Measurements from ENCODE around the gene PIMREG. TPM values are rescaled to one million over a fixed set of nuclear protein-coding genes. Genes with fewer than 3 reads are reported as not detected.
A peak's percentile ranks its signal among the peaks of the same experiment; 100 is the strongest.

PIMREG gene
- polyA plus RNA-seq, 1 donor from 2014 or later, result 6.0 TPM

DNA sequence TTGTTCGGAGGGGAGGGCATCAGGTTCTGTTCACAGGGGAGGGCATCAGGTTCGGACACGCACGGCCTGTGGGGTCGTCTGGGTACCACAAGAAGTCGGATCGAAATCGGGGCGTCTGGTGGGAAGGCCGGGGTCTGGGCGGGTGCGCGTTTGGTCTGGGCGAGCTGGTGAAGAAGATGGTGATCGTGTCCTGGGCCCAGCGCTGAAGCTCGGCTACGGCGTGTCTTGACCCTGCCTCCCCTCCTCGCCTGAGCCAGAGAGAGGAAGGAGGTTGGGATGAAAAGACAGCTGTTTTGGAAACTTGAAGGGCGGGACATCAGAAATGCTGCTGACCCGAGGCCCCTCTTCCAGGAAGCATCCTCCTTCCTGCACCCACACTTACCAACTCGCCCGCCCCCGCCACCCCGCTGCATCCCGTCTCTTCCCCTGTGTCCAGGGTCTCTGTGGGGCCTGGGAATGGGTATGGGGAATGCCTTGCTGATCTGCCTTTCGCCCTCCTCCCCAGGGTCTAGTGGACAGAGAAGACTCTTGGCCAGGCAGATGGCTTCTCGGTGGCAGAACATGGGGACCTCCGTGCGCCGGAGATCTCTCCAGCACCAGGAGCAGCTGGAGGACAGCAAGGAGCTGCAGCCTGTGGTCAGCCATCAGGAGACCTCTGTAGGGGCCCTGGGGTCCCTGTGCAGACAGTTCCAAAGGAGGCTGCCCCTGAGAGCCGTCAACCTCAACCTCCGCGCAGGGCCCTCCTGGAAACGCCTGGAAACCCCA, 498 bp downstream of the PIMREG start:
- Histone ChIP-seq H3K9me2 (ENCODE audit: insufficient read depth, low read length) (no peaks in the 10 kb centered on the region), H3K79me2 (replicated peaks; ENCODE audit: insufficient read depth, low read length) (no peaks in the 10 kb centered on the region), H3K9me3 (ENCODE audit: low read length) (no peaks in the 10 kb centered on the region), H3K4me2 (ENCODE audit: low read length) (peak overlapping the region; percentile 73), H3F3A (ENCODE audit: insufficient read depth, low read length, poor library complexity, severe bottlenecking) (no peaks in the 10 kb centered on the region), H3K27me3 (ENCODE audit: insufficient read depth, low read depth, low read length) (no peaks in the 10 kb centered on the region), H3K27ac (ENCODE audit: low read length) (no peak overlapping the region), H2AFZ (ENCODE audit: low read depth, low read length) (no peak overlapping the region), H3K9ac (ENCODE audit: low read length) (no peak overlapping the region), H3K36me3 (ENCODE audit: insufficient read depth, low read length) (no peaks in the 10 kb centered on the region), H4K20me1 (ENCODE audit: insufficient read depth) (no peaks in the 10 kb centered on the region), H3K4me3 (ENCODE audit: low read length) (peak overlapping the region; percentile 83)
- TF ChIP-seq MXI1 (conservative IDR thresholded peaks at IDR 0.05; ENCODE audit: poor library complexity, severe bottlenecking) (no peak), RAD21 (conservative IDR thresholded peaks at IDR 0.05) (no peak), POLR2AphosphoS5 (IDR thresholded peaks at IDR 0.05) (no peak)
- TF ChIP-seq, protein P1, sequence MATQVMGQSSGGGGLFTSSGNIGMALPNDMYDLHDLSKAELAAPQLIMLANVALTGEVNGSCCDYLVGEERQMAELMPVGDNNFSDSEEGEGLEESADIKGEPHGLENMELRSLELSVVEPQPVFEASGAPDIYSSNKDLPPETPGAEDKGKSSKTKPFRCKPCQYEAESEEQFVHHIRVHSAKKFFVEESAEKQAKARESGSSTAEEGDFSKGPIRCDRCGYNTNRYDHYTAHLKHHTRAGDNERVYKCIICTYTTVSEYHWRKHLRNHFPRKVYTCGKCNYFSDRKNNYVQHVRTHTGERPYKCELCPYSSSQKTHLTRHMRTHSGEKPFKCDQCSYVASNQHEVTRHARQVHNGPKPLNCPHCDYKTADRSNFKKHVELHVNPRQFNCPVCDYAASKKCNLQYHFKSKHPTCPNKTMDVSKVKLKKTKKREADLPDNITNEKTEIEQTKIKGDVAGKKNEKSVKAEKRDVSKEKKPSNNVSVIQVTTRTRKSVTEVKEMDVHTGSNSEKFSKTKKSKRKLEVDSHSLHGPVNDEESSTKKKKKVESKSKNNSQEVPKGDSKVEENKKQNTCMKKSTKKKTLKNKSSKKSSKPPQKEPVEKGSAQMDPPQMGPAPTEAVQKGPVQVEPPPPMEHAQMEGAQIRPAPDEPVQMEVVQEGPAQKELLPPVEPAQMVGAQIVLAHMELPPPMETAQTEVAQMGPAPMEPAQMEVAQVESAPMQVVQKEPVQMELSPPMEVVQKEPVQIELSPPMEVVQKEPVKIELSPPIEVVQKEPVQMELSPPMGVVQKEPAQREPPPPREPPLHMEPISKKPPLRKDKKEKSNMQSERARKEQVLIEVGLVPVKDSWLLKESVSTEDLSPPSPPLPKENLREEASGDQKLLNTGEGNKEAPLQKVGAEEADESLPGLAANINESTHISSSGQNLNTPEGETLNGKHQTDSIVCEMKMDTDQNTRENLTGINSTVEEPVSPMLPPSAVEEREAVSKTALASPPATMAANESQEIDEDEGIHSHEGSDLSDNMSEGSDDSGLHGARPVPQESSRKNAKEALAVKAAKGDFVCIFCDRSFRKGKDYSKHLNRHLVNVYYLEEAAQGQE (IDR thresholded peaks at IDR 0.05; ENCODE audit: borderline replicate concordance), result no peak

DNA sequence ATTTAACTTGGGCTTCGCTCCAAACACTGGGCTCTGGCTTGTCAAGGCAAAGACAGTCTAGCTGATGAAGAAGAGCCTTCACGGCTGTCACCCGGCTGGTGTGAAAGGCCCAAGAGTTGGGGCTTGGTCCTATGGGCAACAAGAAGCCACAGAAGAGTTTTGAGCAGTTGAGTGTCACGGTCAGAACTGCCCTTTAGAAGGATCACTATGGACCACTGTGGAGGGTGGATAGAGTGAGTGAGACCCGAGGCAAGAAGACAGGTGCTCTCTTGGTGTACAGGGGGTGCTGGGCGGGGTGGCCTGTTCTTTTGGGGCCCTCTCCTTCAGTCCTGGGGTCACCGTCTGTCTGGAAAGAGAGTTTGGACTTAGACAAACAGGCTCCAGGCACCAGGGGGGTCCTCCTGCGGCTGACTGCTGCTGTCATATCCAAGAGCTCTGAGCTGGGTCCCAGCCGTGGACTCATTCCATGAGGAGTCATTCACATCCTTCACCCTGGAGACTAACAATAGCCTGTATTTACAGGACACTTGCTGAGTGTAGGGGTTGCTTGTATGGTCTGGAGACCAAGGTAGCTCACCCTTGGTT, 2.4 kb downstream of the PIMREG start:
- no peaks in the 10 kb centered on the region for H3K36me3 ChIP-seq (ENCODE audit: insufficient read depth, low read length)

More for the DNA sequence above, 2.4 kb downstream of the PIMREG start:
- no peak overlapping the region for H3K4me3 ChIP-seq (ENCODE audit: low read length)
- H3F3A ChIP-seq (ENCODE audit: insufficient read depth, low read length, poor library complexity, severe bottlenecking), result no peaks in the 10 kb centered on the region
- H3K27ac ChIP-seq (ENCODE audit: low read length), result no peak overlapping the region
- H2AFZ ChIP-seq (ENCODE audit: low read depth, low read length), result no peak overlapping the region
- no peaks in the 10 kb centered on the region for H3K9me2 ChIP-seq (ENCODE audit: insufficient read depth, low read length)
- no peak overlapping the region for H3K4me2 ChIP-seq (ENCODE audit: low read length)
- H3K79me2 ChIP-seq (replicated peaks; ENCODE audit: insufficient read depth, low read length), result no peaks in the 10 kb centered on the region
- no peaks in the 10 kb centered on the region for H4K20me1 ChIP-seq (ENCODE audit: insufficient read depth)
- H3K9me3 ChIP-seq (ENCODE audit: low read length), result no peaks in the 10 kb centered on the region
- no peaks in the 10 kb centered on the region for H3K27me3 ChIP-seq (ENCODE audit: insufficient read depth, low read depth, low read length)
- H3K9ac ChIP-seq (ENCODE audit: low read length), result no peak overlapping the region
- TF ChIP-seq, protein P2, sequence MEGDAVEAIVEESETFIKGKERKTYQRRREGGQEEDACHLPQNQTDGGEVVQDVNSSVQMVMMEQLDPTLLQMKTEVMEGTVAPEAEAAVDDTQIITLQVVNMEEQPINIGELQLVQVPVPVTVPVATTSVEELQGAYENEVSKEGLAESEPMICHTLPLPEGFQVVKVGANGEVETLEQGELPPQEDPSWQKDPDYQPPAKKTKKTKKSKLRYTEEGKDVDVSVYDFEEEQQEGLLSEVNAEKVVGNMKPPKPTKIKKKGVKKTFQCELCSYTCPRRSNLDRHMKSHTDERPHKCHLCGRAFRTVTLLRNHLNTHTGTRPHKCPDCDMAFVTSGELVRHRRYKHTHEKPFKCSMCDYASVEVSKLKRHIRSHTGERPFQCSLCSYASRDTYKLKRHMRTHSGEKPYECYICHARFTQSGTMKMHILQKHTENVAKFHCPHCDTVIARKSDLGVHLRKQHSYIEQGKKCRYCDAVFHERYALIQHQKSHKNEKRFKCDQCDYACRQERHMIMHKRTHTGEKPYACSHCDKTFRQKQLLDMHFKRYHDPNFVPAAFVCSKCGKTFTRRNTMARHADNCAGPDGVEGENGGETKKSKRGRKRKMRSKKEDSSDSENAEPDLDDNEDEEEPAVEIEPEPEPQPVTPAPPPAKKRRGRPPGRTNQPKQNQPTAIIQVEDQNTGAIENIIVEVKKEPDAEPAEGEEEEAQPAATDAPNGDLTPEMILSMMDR (IDR thresholded peaks at IDR 0.05; ENCODE audit: poor library complexity, severe bottlenecking), result no peak
- TF ChIP-seq TAF1 (IDR thresholded peaks at IDR 0.05; ENCODE audit: low read depth) (no peak), RAD21 (conservative IDR thresholded peaks at IDR 0.05) (no peak), POLR2AphosphoS5 (IDR thresholded peaks at IDR 0.05) (no peak), MXI1 (conservative IDR thresholded peaks at IDR 0.05; ENCODE audit: poor library complexity, severe bottlenecking) (no peak), EZH2 (IDR thresholded peaks at IDR 0.05; ENCODE audit: borderline replicate concordance, insufficient read depth, low read length, poor library complexity, severe bottlenecking) (no peak), SMC3 (conservative IDR thresholded peaks at IDR 0.05; ENCODE audit: poor library complexity) (no peak), EP300 (conservative IDR thresholded peaks at IDR 0.05; ENCODE audit: poor library complexity, severe bottlenecking) (no peak)
- TF ChIP-seq, protein P1 (IDR thresholded peaks at IDR 0.05; ENCODE audit: borderline replicate concordance), result no peak

Measured in neural cell (in vitro differentiated cells).